K562 (cell line): ENCODE results near the gene ASPHD1. TPM values are rescaled to one million over a fixed set of nuclear protein-coding genes. Genes with fewer than 3 reads are reported as not detected.

Experiments used
- ATAC-seq: fragments of 200-7000 bp; cut with Tn5 transposase; 3 replicates; pipeline ENCODE4 v1.9.1; 2020; ENCODE audit warnings: moderate library complexity
- BruUV-seq: library from RNA; stranded (reverse); fragments of 400-500 nt; replicated peaks from 2 replicates; lab custom pipeline; 2021; lab: Mats Ljungman, UMichigan
- CTCF ChIA-PET: fragments of 300-600 bp; formaldehyde crosslinking; extraction: SDS; loops from one replicate; lab custom pipeline; 2021; ENCODE audit warnings: low intra/inter-chr PET ratio; lab: Yijun Ruan, JAX
- POLR2A ChIA-PET: fragments of 300-600, 350-650 bp; sonication (Branson Sonifier 250); formaldehyde crosslinking; extraction: SDS; loops from one replicate; lab custom pipeline; 2021; ENCODE audit warnings: antibody characterized with exemption, inconsistent platforms; lab: Yijun Ruan, JAX
- DNase-seq, 4 experiments: peaks; one replicate each; pipeline versions ENCODE4 v3.0.0 to v3.0.0-alpha.2; 2011 to 2018; ENCODE audit warnings: low spot score in 3 of 4, mixed read lengths in 3 of 4; ENCODE audit errors: extremely low read depth in 1 of 4
- FAIRE-seq: peaks from 2 replicates; lab custom pipeline; 2011; peaks lifted over from hg19 to GRCh38; lab: Jason Lieb, UNC
- H2AFZ ChIP-seq: 2 replicates; pipeline ENCODE4 v1.6.0; 2011; ENCODE audit warnings: low read depth, low read length, control low read depth, inconsistent platforms
- H3K27ac ChIP-seq: fragments of 200-600 bp; 3 replicates; pipeline ENCODE4 v1.8.0; 2011; ENCODE audit warnings: low read depth, mild to moderate bottlenecking, control low read depth, inconsistent platforms, low read length, moderate library complexity, mixed read lengths; ENCODE audit errors: extremely low read depth
- H3K27me3 ChIP-seq, 2 experiments: fragments of 300-600 bp in 1 of 2; 2 replicates in 1 of 2; 3 replicates in 1 of 2; pipeline versions ENCODE4 v1.6.0 to v1.8.0; 2011; ENCODE audit warnings: inconsistent platforms in 2 of 2, low read length in 2 of 2, mild to moderate bottlenecking in 1 of 2, mixed read lengths in 1 of 2, moderate library complexity in 1 of 2; ENCODE audit not compliant: control insufficient read depth in 2 of 2, insufficient read depth in 2 of 2
- H3K36me3 ChIP-seq: fragments of 300-600 bp; 3 replicates; pipeline ENCODE4 v1.8.0; 2011; ENCODE audit warnings: mild to moderate bottlenecking, low read length, inconsistent platforms; ENCODE audit not compliant: control insufficient read depth, insufficient read depth
- H3K4me1 ChIP-seq, 2 experiments: fragments of 200-600 bp in 1 of 2; replicated peaks in 1 of 2; 2 replicates in 1 of 2; 3 replicates in 1 of 2; pipeline versions ENCODE4 v1.5.1 to v1.8.0; 2011; ENCODE audit warnings: inconsistent platforms in 2 of 2, low read length in 2 of 2, mild to moderate bottlenecking in 1 of 2, mixed read lengths in 1 of 2, moderate library complexity in 1 of 2; ENCODE audit not compliant: control insufficient read depth in 2 of 2, insufficient read depth in 2 of 2
- H3K4me2 ChIP-seq: 2 replicates; pipeline ENCODE4 v1.6.1; 2011; ENCODE audit warnings: low read length, control low read depth, inconsistent platforms, mixed read lengths; ENCODE audit not compliant: insufficient read depth
- H3K4me3 ChIP-seq: fragments of 200-600 bp; sonication (generic), shearing (Covaris generic); 2 replicates; pipeline ENCODE4 v1.5.1; 2016; ENCODE audit warnings: control low read depth, inconsistent platforms
- H3K79me2 ChIP-seq: fragments of 200-600 bp; 3 replicates; pipeline ENCODE4 v1.8.0; 2011; ENCODE audit warnings: low read length, inconsistent platforms; ENCODE audit not compliant: control insufficient read depth, insufficient read depth
- H3K9ac ChIP-seq, 2 experiments: 2 replicates each; pipeline versions ENCODE4 v1.6.0 to v1.6.1; 2011; ENCODE audit warnings: low read depth in 2 of 2, low read length in 2 of 2, control low read depth in 1 of 2, inconsistent platforms in 1 of 2, mild to moderate bottlenecking in 1 of 2, mixed read lengths in 1 of 2; ENCODE audit not compliant: insufficient read depth in 1 of 2
- H3K9me1 ChIP-seq: one replicate; pipeline ENCODE4 v1.6.0; 2011; ENCODE audit warnings: inconsistent platforms, mild to moderate bottlenecking, low read length, moderate library complexity; ENCODE audit not compliant: control insufficient read depth, insufficient read depth
- H3K9me3 ChIP-seq: replicated peaks from 2 replicates; pipeline ENCODE4 v1.5.1; 2011; ENCODE audit warnings: low read depth, low read length, inconsistent platforms; ENCODE audit not compliant: control insufficient read depth, insufficient read depth
- H4K20me1 ChIP-seq: replicated peaks from 2 replicates; pipeline ENCODE4 v1.6.1; 2011; ENCODE audit warnings: low read length, inconsistent platforms, mixed read lengths; ENCODE audit not compliant: control insufficient read depth, insufficient read depth
- AFF1 ChIP-seq, 2 experiments: fragments of 450-650 bp; IDR thresholded peaks; 2 replicates each; pipeline ENCODE4 v1.6.1; 2018; ENCODE audit warnings: mild to moderate bottlenecking in 2 of 2, low read depth in 1 of 2; ENCODE audit not compliant: partially characterized antibody in 2 of 2
- CBFB ChIP-seq: sonication (generic); formaldehyde crosslinking; IDR thresholded peaks from 2 replicates; pipeline ENCODE4 v1.4.0; 2020; ENCODE audit warnings: mild to moderate bottlenecking, missing genetic modification reagents
- E4F1 ChIP-seq: fragments of 250-450 bp; sonication (Bioruptor Pico); IDR thresholded peaks from 2 replicates; pipeline ENCODE4 v1.5.0; 2021; ENCODE audit warnings: mild to moderate bottlenecking, borderline replicate concordance
- POLR2AphosphoS2 ChIP-seq: IDR thresholded peaks from 2 replicates; pipeline ENCODE4 v1.6.1; 2012; ENCODE audit warnings: low read length, improper control_type of control experiment
- RAD21 ChIP-seq, 2 experiments: fragments of 250-450 bp in 1 of 2; fragments of 450-650 bp in 1 of 2; sonication (Bioruptor Pico) in 1 of 2; formaldehyde crosslinking in 1 of 2; IDR thresholded peaks in 1 of 2; conservative IDR thresholded peaks in 1 of 2; 2 replicates each; pipeline versions ENCODE4 v1.4.0 to v1.8.0; 2020 to 2022; ENCODE audit warnings: mild to moderate bottlenecking in 2 of 2, moderate library complexity in 1 of 2
- ZNF133 ChIP-seq: fragments of 250-450 bp; sonication (Bioruptor Pico); IDR thresholded peaks from 2 replicates; pipeline ENCODE4 v1.4.0; 2020; ENCODE audit warnings: mild to moderate bottlenecking
- WGBS: fragments of 100-300 bp; shearing (Covaris generic); methylation state at CpG from one replicate; pipeline ENCODE4 v1.1.6; 2016; ENCODE audit warnings: low coverage, mixed read lengths; ENCODE audit not compliant: insufficient coverage; ENCODE audit errors: missing lambda C conversion rate; 5-methylcytosine and 5-hydroxymethylcytosine counted together
- in situ Hi-C: fragments of 300-500 bp; cut with MboI; formaldehyde crosslinking; loops from 4 replicates; pipeline ENCODE4 v1.15.0; 2018; ENCODE audit warnings: inconsistent platforms, mixed read lengths
- intact Hi-C: fragments of 100-400 bp; cut with micrococcal nuclease; formaldehyde crosslinking; loops from 2 replicates; pipeline ENCODE4 v1.14.2; 2022
- polyA plus RNA-seq, 8 experiments: library from polyadenylated mRNA; depleted of rRNA in 4 of 8; stranded (reverse) in 5 of 8; unstranded in 3 of 8; fragments of >200 nt; fragmentation: Nextera tagmentation in 2 of 8; fragmentation: Illumina TruSeq in 1 of 8; extraction: Ambion mirVana in 2 of 8; extraction: Trizol in 1 of 8; gene quantifications; 2 replicates each; pipeline versions ENCODE4 v1.2.1 to v1.2.3, GENCODE V29; 2011 to 2014; ENCODE audit warnings: inconsistent platforms in 1 of 8, missing spikeins in 1 of 8
- total RNA-seq, 7 experiments: library from RNA; depleted of rRNA in 6 of 7; stranded (reverse); fragments of >200 nt in 6 of 7; fragmentation: Illumina TruSeq in 2 of 7; extraction: Trizol in 2 of 7; gene quantifications; 2 replicates each; pipeline versions ENCODE4 v1.2.1 to v1.2.3, GENCODE V29; 2011 to 2021; ENCODE audit warnings: low replicate concordance in 1 of 7

Gene ASPHD1
- total and polyA plus RNA-seq, 9 of the 15 experiments (the other 6 are each of a cell fraction or from before 2014, with no cell fraction given): 0.03 to 0.70 (median 0.24) TPM; not detected in 5

GRCh38 chr16:29904947-29905346 lies 4.7 kb downstream of the ASPHD1 start:
- ATAC-seq: no peak
- H3K9me1 ChIP-seq: no peaks in the 10 kb centered on the region
- FAIRE-seq: no peak
- peaks cover 0 to 29% of the 10 kb centered on the region in 2 experiments; a peak in 3 of 5 replicates for H3K4me1 ChIP-seq
- in situ Hi-C loops: no loop called here
- no peak overlapping the region for H3K4me3 ChIP-seq
- no peaks in the 10 kb centered on the region for H3K9me3 ChIP-seq
- no peaks in the 10 kb centered on the region for H3K36me3 ChIP-seq
- intact Hi-C loops: no loop called here
- H3K4me2 ChIP-seq: no peak overlapping the region
- no TSS peak for BruUV-seq
- DNase-seq: no peak
- H4K20me1 ChIP-seq: no peaks in the 10 kb centered on the region; the same call in 1 of the 2 replicates
- POLR2A ChIA-PET: interaction anchor here (1.0 to 1.1 kb wide), 2 partner anchors 39 to 102 kb away, joined by 3 read pairs; no protein-coding TSS in a partner anchor
- no peaks in the 10 kb centered on the region for H3K79me2 ChIP-seq
- no peak overlapping the region for H3K9ac ChIP-seq
- TF ChIP-seq RAD21 (CRISPR knock-in tag; conservative IDR thresholded peaks at IDR 0.05 in 1 of 2, IDR thresholded peaks at IDR 0.05 in 1 of 2) (no peak), CBFB (CRISPR knock-in tag) (no peak), ZNF133 (no peak), AFF1 (IDR thresholded peaks at IDR 0.05; ENCODE audit: low read depth in 1 of 2, partially characterized antibody in 2 of 2) (no peak), E4F1 (CRISPR knock-in tag) (no peak), POLR2AphosphoS2 (no peak)
- TF ChIP-seq, all 486 proteins: peak for 0
- H2AFZ ChIP-seq: no peak overlapping the region
- 45% methylated on average over 7 of the region's 7 CpGs for WGBS
- H3K27me3 ChIP-seq: peaks cover 7 to 10% of the 10 kb centered on the region in 2 experiments; a peak in 4 of 5 replicates
- CTCF ChIA-PET: interaction anchor here (0.6 kb wide), 1 partner anchor 246 kb away, joined by 3 read pairs; no protein-coding TSS in a partner anchor
- H3K27ac ChIP-seq: no peak overlapping the region
